K562 (cell line): ENCODE measurements around the gene LCP2. TPM values are rescaled to one million over a fixed set of nuclear protein-coding genes. Genes with fewer than 3 reads are reported as not detected.

Experiments
- BCLAF1 ChIP-seq, 2 experiments: fragments of 450-650 bp in 1 of 2; IDR thresholded peaks; 2 replicates each; pipeline ENCODE4 v1.6.1; 2011 to 2017; ENCODE audit warnings: low read depth in 2 of 2, antibody characterized with exemption in 1 of 2, borderline replicate concordance in 1 of 2, low read length in 1 of 2, mild to moderate bottlenecking in 1 of 2, mixed read lengths in 1 of 2; ENCODE audit not compliant: control insufficient read depth in 1 of 2
- ETV1 ChIP-seq: fragments of 450-650 bp; conservative IDR thresholded peaks from 2 replicates; pipeline ENCODE4 v1.6.1; 2016; ENCODE audit warnings: missing genetic modification characterization, control low read depth, low read depth, missing compliant biosample characterization
- FOS ChIP-seq: IDR thresholded peaks from 3 replicates; pipeline ENCODE4 v1.6.1; 2011; ENCODE audit not compliant: insufficient read length; ENCODE audit errors: extremely low read depth
- HDAC3 ChIP-seq: fragments of 450-650 bp; IDR thresholded peaks from 2 replicates; pipeline ENCODE4 v1.6.1; 2018; ENCODE audit warnings: borderline replicate concordance, mild to moderate bottlenecking, moderate library complexity; ENCODE audit not compliant: partially characterized antibody
- JUND ChIP-seq, 2 experiments: IDR thresholded peaks; 2 replicates in 1 of 2; 3 replicates in 1 of 2; pipeline ENCODE4 v1.6.1; 2011; ENCODE audit warnings: borderline replicate concordance in 2 of 2, low read depth in 2 of 2, low read length in 2 of 2, improper control_type of control experiment in 1 of 2, missing biosample characterization in 1 of 2, missing genetic modification characterization in 1 of 2, missing genetic modification reagents in 1 of 2
- LARP7 ChIP-seq: fragments of 450-650 bp; IDR thresholded peaks from 2 replicates; pipeline ENCODE4 v1.6.1; 2016
- NR2C1 ChIP-seq, 2 experiments: fragments of 450-650 bp; IDR thresholded peaks; 2 replicates each; pipeline ENCODE4 v1.6.1; 2017; ENCODE audit warnings: mild to moderate bottlenecking in 2 of 2, antibody characterized with exemption in 1 of 2, inconsistent platforms in 1 of 2, missing compliant biosample characterization in 1 of 2, missing genetic modification characterization in 1 of 2
- NR2C2 ChIP-seq, 2 experiments: fragments of 200-800 bp in 1 of 2; sonication (Bioruptor generic) in 1 of 2; sonication (generic) in 1 of 2; formaldehyde crosslinking in 1 of 2; IDR thresholded peaks; 2 replicates each; pipeline versions ENCODE4 v1.6.1 to v1.8.0; 2016 to 2022; ENCODE audit warnings: mild to moderate bottlenecking in 1 of 2, missing compliant biosample characterization in 1 of 2, missing genetic modification characterization in 1 of 2, missing genetic modification reagents in 1 of 2
- PHTF2 ChIP-seq: fragments of 250-450 bp; sonication (Bioruptor Pico); IDR thresholded peaks from 2 replicates; pipeline ENCODE4 v1.5.0; 2021; ENCODE audit warnings: mild to moderate bottlenecking
- RFX7 ChIP-seq: fragments of 250-450 bp; sonication (Bioruptor Pico); IDR thresholded peaks from 2 replicates; pipeline ENCODE4 v1.5.1; 2021; ENCODE audit warnings: mild to moderate bottlenecking
- RNF2 ChIP-seq: sonication (generic); IDR thresholded peaks from 2 replicates; pipeline ENCODE4 v1.6.1; 2016
- RNF219 ChIP-seq: fragments of 250-450 bp; sonication (Bioruptor Pico); IDR thresholded peaks from 2 replicates; pipeline ENCODE4 v1.5.0; 2022; ENCODE audit warnings: mild to moderate bottlenecking
- SRSF7 ChIP-seq: fragments of 200-400 bp; formaldehyde crosslinking; optimal IDR thresholded peaks from 2 replicates; pipeline ENCODE3; 2017; ENCODE audit warnings: mild to moderate bottlenecking, low read depth, low read length
- ZC3H4 ChIP-seq: sonication (generic); formaldehyde crosslinking; IDR thresholded peaks from 2 replicates; pipeline ENCODE4 v1.9.0; 2021; ENCODE audit warnings: missing genetic modification reagents, borderline replicate concordance
- ZNF175 ChIP-seq: fragments of 200-800 bp; sonication (Bioruptor generic); IDR thresholded peaks from 2 replicates; pipeline ENCODE4 v1.6.1; 2016; ENCODE audit warnings: low read depth, mild to moderate bottlenecking, missing genetic modification characterization, missing compliant biosample characterization
- ZNF197 ChIP-seq: fragments of 200-800 bp; sonication (Bioruptor generic); IDR thresholded peaks from 2 replicates; pipeline ENCODE4 v1.6.1; 2016; ENCODE audit warnings: low read depth, missing genetic modification characterization, missing compliant biosample characterization
- ZNF449 ChIP-seq: fragments of 250-450 bp; sonication (Bioruptor Pico); IDR thresholded peaks from 2 replicates; pipeline ENCODE4 v1.8.0; 2022; ENCODE audit warnings: moderate library complexity, mild to moderate bottlenecking, inconsistent platforms
- ZNF76 ChIP-seq: fragments of 250-450 bp; sonication (Bioruptor Pico); IDR thresholded peaks from 2 replicates; pipeline ENCODE4 v1.4.0; 2020; ENCODE audit warnings: mild to moderate bottlenecking, moderate library complexity, borderline replicate concordance
- polyA plus RNA-seq, 8 experiments: library from polyadenylated mRNA; depleted of rRNA in 4 of 8; stranded (reverse) in 5 of 8; unstranded in 3 of 8; fragments of >200 nt; fragmentation: Nextera tagmentation in 2 of 8; fragmentation: Illumina TruSeq in 1 of 8; extraction: Ambion mirVana in 2 of 8; extraction: Trizol in 1 of 8; gene quantifications; 2 replicates each; pipeline versions ENCODE4 v1.2.1 to v1.2.3, GENCODE V29; 2011 to 2014; ENCODE audit warnings: inconsistent platforms in 1 of 8, missing spikeins in 1 of 8
- total RNA-seq, 7 experiments: library from RNA; depleted of rRNA in 6 of 7; stranded (reverse); fragments of >200 nt in 6 of 7; fragmentation: Illumina TruSeq in 2 of 7; extraction: Trizol in 2 of 7; gene quantifications; 2 replicates each; pipeline versions ENCODE4 v1.2.1 to v1.2.3, GENCODE V29; 2011 to 2021; ENCODE audit warnings: low replicate concordance in 1 of 7

The LCP2 gene
- total and polyA plus RNA-seq, 9 of the 15 experiments (the other 6 are each of a cell fraction or from before 2014, with no cell fraction given): 4.0 to 31.3 (median 14.6) TPM

GRCh38 chr5:170302653-170303501 is 5.3 kb upstream of the LCP2 start (continued):
- no peak for TF ChIP-seq ZC3H4
- TF ChIP-seq RNF2: peak; percentile 82; the same call in 1 of the 2 replicates
- no peak for TF ChIP-seq ZNF197 (CRISPR knock-in tag)
- TF ChIP-seq ZNF449 (CRISPR knock-in tag): no peak
- TF ChIP-seq NR2C1 (IDR thresholded peaks at IDR 0.05): peak; percentile 67
- TF ChIP-seq NR2C1 (tag; IDR thresholded peaks at IDR 0.05): peak; percentile 62
- TF ChIP-seq RFX7 (CRISPR knock-in tag): no peak
- no peak for TF ChIP-seq RNF219 (CRISPR knock-in tag)
- TF ChIP-seq ZNF175: 0 out of 2 replicates have a peak, but pooled peaks have one; percentile 40
- no peak for TF ChIP-seq SRSF7
- no peak for TF ChIP-seq JUND (IDR thresholded peaks at IDR 0.05; ENCODE audit: borderline replicate concordance, low read depth, low read length)
- TF ChIP-seq JUND (tag; IDR thresholded peaks at IDR 0.05; ENCODE audit: borderline replicate concordance, low read depth, low read length): no peak
- no peak for TF ChIP-seq ETV1 (tag)
- no peak for TF ChIP-seq PHTF2 (CRISPR knock-in tag)
- TF ChIP-seq HDAC3: no peak
- no peak for TF ChIP-seq LARP7
- TF ChIP-seq ZNF76 (CRISPR knock-in tag): no peak
- no peak for TF ChIP-seq FOS
- TF ChIP-seq BCLAF1 (IDR thresholded peaks at IDR 0.05; ENCODE audit: borderline replicate concordance in 1 of 2, control insufficient read depth in 1 of 2, low read depth in 2 of 2, low read length in 1 of 2): no peak
- TF ChIP-seq NR2C2 (CRISPR knock-in tag; IDR thresholded peaks at IDR 0.05): no peak
- peak; percentile 90 for TF ChIP-seq NR2C2 (tag; IDR thresholded peaks at IDR 0.05)
